GM12801 (cell line): ENCODE measurements around the gene GPR21.

Source experiments
- CTCF ChIP-seq: IDR thresholded peaks from one replicate; pipeline ENCODE4 v1.5.1; 2011; ENCODE audit warnings: control low read depth; ENCODE audit not compliant: insufficient read length; ENCODE audit errors: extremely low read depth

GPR21 gene

GRCh38 chr9:123011878-123012528, 21.5 kb upstream of the GPR21 start:
- TF ChIP-seq CTCF, result no peak

- TF ChIP-seq CTCF, result no peak
Observed at GRCh38 chr9:123016631-123017030, 16.8 kb upstream of the GPR21 start.

DNA sequence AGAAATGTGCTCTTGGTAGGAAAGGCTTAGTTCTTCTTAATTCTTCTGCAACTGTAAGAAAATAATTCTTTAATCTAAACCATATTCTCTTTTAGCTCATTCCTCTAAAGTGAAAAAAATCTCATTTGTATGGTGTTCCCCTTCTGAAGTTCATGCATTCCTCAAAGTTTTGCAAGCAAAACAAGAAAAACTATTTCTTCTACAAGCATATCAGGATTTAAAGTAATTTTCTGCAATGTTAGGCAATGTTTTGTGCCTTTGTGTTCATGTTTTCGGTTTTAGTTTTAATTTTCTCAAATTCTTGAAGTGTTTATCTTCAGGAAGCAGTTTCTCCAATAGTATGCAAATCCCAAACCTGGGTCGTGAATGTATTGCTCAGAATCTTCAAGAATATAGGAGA, 12.7 kb upstream of the GPR21 start:
- no peak for TF ChIP-seq CTCF

DNA sequence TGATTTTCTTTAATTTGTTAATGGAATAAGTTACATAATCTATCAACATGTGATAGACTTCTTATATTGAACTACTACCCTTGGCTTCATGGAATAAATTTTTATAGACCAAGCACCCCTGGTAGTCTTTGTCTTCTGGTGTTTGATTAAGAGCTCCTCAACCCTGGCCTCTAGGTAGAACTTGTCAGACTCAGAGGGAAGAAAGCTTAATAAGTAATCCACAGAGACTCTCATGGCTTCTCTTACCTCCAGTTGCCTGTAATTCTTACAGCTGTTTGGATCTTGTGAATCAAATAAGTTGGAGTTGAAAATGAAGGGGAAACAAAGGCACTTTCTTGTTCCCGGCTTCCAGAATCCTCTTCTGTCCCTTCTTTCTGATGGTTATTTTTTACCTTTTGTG, 7.0 kb upstream of the GPR21 start:
- TF ChIP-seq CTCF, result no peak

- no peak for TF ChIP-seq CTCF
Observed at GRCh38 chr9:123027517-123027916, 6.0 kb upstream of the GPR21 start.

DNA sequence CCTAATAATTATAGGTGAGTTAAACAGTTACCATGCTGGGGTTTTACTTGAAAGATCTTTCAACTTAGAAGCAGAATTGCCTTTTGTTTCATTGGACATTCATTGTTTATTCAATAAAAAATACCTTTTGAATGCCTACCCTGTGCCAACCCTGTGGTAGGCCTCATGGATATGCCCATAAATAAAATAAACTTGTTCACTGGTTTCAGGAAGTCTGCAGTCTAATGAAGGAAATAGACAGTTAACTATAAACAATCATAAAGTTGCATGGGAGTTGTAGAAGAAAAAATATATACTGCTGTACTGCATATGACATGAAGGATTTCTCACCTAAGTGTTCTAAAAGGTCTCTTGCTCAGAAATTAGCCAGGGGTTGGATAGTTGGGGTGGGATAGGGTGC, 5.3 kb upstream of the GPR21 start:
- no peak for TF ChIP-seq CTCF

DNA sequence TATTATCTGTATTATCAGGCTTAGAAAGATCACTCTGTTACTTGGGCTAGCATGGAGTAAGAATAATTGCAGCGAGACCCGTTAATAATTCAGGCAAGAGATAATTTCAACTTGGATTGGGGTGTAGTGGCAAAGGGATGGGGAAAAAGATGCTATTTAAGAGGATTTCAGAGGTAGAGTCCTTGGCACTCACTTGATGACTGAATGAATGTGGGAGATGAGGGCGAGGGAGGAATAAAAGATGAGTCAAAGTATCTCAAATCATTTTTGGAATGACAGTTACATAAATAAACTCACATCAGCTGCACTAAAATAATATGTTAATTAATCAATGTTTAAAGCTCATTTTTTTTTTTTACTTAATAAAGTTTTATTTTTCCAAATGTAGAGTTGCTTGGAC, 4.5 kb upstream of the GPR21 start:
- TF ChIP-seq CTCF, result no peak
